HG03103 (cell line): ENCODE results near the gene GDPGP1.
"Not testable (repeated sequence)": the region's sequence is repeated elsewhere in the genome, so short reads cannot be mapped to it uniquely, and the experiment has no call there.

ENCODE experiments used
- ATAC-seq: cut with Tn5 transposase; IDR thresholded peaks from one replicate; pipeline ENCODE4 v1.9.1; 2021; ENCODE audit warnings: low read depth; ENCODE audit not compliant: unreplicated experiment

GDPGP1 gene

GRCh38 chr15:90234096-90234988 lies at the start of gene GDPGP1:
Gene GDPGP1, plus strand, starts transcription at chr15:90234209. Its CDS starts 6,700 bp downstream, at chr15:90240909.
- no peak for ATAC-seq

DNA sequence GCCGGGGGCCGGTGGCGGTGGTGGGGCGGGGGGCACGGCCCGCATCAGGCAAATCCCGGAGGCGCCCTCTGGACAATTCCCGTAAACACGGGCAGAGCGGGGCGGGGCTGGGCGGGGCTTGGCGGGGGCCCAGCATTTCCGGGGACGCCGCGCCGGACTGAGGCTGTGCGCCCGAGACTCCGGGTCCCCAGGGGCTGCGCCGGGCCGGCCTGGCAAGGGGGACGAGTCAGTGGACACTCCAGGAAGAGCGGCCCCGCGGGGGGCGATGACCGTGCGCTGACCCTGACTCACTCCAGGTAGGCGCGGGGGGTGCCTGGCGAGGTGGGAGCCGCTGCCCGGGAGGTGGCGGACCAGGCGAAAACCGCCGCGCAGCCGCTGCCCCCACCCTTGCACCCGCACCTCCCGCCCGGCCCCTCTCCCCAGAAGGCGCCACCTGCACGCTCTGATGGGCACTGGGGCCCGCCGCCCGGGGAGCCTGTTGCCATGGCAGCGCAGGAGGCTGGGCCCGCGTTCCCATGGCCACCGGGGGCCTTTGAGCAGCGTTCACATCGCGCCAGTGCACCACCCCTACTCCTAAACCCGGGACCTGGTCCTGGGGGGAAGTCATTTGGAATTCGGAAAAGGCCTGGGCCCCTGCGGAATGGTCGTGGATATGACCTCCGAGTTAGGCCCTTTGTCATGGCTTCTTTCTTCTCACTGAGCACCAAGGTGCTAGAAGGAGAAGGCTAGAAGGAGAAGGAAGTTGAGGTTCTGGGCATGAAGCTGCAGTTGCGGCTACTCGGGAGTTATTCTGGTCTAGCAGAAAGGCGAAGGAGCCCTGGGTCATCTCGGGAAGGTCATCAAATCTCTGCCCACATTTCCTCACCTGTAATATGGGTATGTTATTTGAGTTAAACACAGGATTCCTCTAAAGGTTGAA lies 49.0 kb upstream of the GDPGP1 start:
- ATAC-seq = peak; percentile 54

GRCh38 chr15:90187257-90187868 lies 46.6 kb upstream of the GDPGP1 start:
- ATAC-seq = no peak

DNA sequence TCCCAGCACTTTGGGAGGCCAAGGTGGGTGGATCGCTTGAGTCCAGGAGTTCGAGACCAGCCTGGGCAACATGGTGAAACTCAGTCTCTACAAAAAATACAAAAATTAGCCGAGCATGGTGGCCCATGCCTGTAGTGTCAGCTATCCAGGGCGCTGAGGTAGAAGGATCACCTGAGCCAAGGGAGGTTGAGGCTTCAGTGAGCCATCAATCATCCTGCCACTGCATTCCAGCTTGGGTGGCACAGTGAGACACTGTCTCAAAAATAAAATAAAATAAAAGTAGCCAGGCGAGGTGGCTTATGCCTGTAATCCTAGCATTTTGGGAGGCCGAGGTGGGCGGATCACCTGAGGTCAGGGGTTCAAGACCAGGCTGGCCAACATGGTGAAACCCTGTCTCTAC lies 45.9 kb upstream of the GDPGP1 start:
- ATAC-seq = not testable (repeated sequence)

DNA sequence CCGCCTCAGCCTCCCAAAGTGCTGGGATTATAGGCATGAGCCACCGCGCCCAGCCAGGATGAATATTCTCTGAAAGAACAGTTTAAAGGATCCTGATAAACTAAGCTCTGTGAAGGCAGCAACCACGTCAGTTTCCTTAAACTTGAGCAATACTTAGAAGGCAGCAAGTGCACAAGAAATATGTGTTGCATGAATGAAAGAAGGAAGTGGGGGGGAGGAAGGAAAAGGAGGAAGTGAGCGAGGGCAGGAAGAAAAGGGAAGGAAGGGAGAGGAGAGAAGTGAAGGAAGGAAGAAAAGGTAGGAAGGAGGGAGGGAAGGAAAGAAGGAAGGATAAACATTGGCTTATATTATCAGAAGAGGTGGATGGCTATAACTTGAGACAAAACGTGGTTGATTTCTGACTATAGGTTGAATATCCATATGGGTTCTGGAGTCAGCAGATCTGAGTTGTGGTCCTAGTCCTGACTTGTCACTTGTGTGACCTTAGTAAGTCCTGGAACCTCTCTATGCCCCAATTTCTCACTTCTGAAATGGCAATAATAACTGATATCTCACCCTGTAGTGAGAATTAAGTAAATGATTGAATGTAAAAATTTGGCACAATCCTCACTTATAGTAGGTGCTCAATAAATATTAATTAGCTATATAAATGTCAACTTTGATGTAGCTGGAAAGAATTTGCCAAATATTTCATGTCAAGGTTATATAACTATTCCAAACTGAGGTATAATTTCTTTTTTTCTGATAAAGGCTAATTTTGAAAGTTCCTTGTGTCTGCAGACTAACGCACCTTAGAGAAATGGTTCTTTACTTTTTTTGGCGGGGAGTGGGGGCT lies 44.9 kb upstream of the GDPGP1 start:
- no peak for ATAC-seq

DNA sequence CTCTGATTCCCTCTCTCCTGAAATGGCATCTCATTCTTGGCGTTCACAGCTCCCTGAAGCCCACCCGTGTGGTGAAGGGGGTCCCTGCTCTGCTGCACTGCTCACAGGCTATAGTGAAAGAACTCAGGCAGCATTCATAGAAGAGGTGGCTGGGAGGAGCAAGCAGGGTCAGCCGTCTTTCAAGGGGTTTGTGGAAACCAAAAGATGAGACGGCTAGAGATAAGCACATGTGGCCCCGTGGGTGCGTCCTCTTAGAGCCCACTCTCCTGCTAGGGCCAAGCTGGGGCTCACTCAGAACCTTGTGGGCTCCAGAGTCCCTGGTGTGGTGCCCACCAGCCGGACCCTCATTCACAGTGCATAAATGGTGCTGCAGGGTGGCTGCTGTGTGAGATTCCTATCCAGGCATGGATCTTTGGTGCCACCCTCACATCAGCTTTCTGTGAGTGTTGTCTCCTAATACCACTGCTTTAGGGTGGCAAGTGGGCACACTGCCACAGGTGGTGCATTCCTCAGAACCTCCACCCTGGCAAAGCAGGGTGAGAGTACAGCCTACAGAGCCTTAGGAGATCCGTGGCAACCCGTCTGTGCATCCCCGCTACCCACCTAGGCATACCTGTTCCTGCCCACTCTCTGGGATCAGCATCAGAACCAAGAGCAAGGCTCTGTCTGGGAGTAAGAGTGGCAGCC lies 44.1 kb upstream of the GDPGP1 start:
- ATAC-seq = no peak

- peak; percentile 44 for ATAC-seq
These were observed 43.2 kb upstream of the GDPGP1 start for GRCh38 chr15:90190606-90191343.

DNA sequence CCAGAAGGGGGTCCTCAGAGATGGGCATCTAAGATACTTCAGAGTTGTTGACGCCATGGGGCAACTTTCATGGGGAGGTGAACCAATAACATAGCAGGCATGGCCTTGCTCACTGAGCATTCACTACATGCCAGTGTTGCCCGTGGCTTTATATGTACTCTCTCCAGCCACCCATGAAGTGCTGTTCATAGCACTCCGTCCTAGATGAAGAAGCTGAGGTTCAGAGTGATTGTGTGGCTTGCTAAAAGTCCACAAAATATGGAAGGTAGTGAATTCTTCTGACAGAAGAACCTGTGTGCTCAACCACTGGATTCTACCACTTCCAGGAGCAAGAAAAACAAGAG lies 42.7 kb upstream of the GDPGP1 start:
- peak; percentile 22 for ATAC-seq

GRCh38 chr15:90191794-90192509 lies 42.1 kb upstream of the GDPGP1 start:
- peak; percentile 59 for ATAC-seq

DNA sequence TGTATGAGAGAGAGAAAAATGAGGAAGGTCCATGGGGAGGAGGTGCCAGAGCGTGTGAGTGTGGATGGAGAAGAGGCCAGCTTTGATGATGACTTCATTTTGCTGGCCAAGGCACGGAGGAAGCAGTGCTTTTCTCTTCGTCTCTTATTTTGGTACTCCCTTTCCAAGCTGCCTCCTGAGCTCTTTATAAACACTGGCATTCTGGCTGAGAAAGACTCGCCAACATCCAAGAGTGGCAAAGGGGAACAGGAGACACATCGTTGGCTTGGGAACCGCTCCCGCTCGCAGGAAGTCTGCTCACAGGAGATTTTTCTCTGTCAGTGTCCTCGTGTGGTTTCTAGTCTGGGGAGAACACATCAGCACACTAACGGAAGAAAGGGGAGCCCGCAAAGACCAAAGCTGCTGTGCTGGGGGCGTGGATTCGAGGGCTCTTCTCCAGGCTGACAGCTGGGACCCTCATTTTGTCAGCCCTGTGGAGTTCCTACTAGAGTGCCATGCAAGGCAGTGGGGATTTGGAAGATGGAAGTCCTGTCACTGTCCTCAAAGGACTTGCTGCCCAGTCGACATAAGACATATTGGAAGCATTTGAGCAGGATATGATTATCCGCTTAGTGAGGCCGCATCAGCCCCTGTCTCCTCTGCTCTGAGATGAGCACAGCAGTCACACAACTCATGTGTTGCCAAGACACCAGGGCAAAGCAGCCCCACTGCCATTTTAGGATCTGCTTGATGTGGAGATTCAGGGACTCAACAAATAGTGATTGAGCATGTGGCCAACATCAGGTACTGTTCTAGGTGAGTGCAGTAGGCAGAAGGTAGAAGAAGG lies 40.8 kb upstream of the GDPGP1 start:
- ATAC-seq = no peak

GRCh38 chr15:90194655-90195054 lies 39.4 kb upstream of the GDPGP1 start:
- ATAC-seq = no peak

- ATAC-seq = peak; percentile 13
These were observed 33.4 kb upstream of the GDPGP1 start for GRCh38 chr15:90200534-90201129.

GRCh38 chr15:90201130-90201943 lies 32.7 kb upstream of the GDPGP1 start, which contains the start of gene SEMA4B:
Gene SEMA4B, plus strand, starts transcription at chr15:90201330. Its CDS starts 249 bp downstream, at chr15:90201579.
- ATAC-seq = peak; percentile 76

- no peak for ATAC-seq
These were observed 32.0 kb upstream of the GDPGP1 start for GRCh38 chr15:90201944-90202375.

DNA sequence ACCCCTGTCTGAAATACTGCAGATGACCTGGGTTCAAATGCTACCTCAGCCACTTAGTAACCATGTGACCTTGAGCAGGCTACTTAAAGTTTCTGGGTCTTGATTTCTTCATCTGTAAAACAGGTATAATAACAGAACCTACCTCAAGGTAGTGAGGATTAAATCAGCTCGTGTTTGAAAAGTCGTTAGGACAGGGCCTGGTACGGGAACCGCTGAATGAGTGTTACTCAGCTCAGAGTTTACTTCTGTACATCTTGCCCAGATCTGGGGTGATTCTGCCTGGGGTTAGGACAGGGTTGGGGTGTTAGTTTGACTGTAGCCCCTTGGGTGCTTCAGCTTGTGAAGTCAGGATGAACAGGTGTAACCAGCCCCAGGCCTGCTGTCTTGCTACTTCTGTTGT lies 31.1 kb upstream of the GDPGP1 start:
- ATAC-seq = no peak

- no peak for ATAC-seq
These were observed 30.5 kb upstream of the GDPGP1 start for GRCh38 chr15:90203473-90203872.
